H1 (cell line): Measurements from ENCODE around the gene JPH3.

Source experiments
- BACH1 ChIP-seq: IDR thresholded peaks from 2 replicates; pipeline ENCODE4 v1.6.1; 2012; ENCODE audit warnings: low read length, improper control_type of control experiment
- CEBPB ChIP-seq: IDR thresholded peaks from 2 replicates; pipeline ENCODE4 v1.6.1; 2012; ENCODE audit warnings: low read depth, low read length
- EP300 ChIP-seq, 2 experiments: IDR thresholded peaks; 1 replicate in 1 of 2; 2 replicates in 1 of 2; pipeline ENCODE4 v1.6.1; 2011 to 2012; ENCODE audit warnings: low read depth in 2 of 2, low read length in 2 of 2, mild to moderate bottlenecking in 2 of 2, borderline replicate concordance in 1 of 2, inconsistent platforms in 1 of 2, moderate library complexity in 1 of 2
- POLR2A ChIP-seq, 2 experiments: IDR thresholded peaks; 1 replicate in 1 of 2; 2 replicates in 1 of 2; pipeline ENCODE4 v1.6.1; 2011; ENCODE audit warnings: low read depth in 2 of 2, low read length in 2 of 2, mild to moderate bottlenecking in 2 of 2; ENCODE audit errors: control extremely low read depth in 1 of 2
- POU5F1 ChIP-seq: IDR thresholded peaks from 2 replicates; pipeline ENCODE4 v1.6.1; 2011; ENCODE audit warnings: low read depth, mild to moderate bottlenecking, low read length, moderate library complexity
- TF ChIP-seq, protein P1 (sequence below), 3 experiments: IDR thresholded peaks; 1 replicate in 2 of 3; 2 replicates in 1 of 3; pipeline versions ENCODE4 v1.5.1 to v1.6.1; 2011; ENCODE audit warnings: low read length in 3 of 3, mild to moderate bottlenecking in 3 of 3, inconsistent platforms in 2 of 3, low read depth in 1 of 3, moderate library complexity in 1 of 3; ENCODE audit not compliant: insufficient read depth in 1 of 3; ENCODE audit errors: control extremely low read depth in 1 of 3

DNA sequence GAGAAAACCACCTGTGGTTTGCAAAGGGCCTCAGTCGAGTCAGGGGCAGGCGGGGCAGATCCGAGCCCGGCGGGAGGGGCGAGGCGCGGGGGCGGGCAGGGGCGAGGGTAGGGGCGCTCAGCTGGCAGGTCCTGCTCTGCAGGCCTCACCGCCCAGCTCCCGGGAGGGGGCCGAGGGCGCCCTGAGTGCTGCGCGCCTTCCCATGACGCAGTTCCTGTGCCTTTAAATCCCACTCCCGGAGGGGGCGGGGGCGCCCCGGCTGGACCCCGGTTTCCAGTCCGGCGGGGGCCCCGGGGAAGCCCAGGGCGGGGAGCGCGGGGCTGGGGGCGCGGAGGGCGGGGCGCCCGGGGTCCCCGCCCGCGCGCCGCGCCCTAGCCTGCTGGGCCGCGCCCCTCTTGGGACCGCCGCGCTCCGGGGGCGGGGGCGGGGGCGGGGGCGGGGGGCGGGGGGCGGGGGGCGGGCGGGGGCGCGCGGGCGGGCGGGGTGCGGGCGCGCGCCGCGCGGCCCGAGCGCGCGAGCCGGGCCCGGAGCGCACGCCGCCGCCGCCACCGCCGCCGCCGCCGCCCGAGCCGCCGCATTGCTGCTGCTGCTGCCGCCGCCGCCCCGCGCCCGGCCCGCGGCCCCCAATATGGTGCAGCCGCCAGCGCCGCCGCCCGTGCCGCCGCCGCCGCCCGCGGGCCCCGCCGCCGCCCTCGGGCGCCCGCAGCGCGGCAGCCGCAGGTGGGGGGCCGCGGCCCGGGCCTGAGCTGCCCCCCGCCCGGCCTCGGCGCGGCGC is at the start of gene JPH3:
- TF ChIP-seq POLR2A (IDR thresholded peaks at IDR 0.05; ENCODE audit: control extremely low read depth in 1 of 2, low read depth in 2 of 2, low read length in 2 of 2) (no peak), POU5F1 (no peak), BACH1 (no peak), EP300 (IDR thresholded peaks at IDR 0.05; ENCODE audit: borderline replicate concordance in 1 of 2, low read depth in 2 of 2, low read length in 2 of 2) (no peak), CEBPB (no peak)
- TF ChIP-seq, protein P1, sequence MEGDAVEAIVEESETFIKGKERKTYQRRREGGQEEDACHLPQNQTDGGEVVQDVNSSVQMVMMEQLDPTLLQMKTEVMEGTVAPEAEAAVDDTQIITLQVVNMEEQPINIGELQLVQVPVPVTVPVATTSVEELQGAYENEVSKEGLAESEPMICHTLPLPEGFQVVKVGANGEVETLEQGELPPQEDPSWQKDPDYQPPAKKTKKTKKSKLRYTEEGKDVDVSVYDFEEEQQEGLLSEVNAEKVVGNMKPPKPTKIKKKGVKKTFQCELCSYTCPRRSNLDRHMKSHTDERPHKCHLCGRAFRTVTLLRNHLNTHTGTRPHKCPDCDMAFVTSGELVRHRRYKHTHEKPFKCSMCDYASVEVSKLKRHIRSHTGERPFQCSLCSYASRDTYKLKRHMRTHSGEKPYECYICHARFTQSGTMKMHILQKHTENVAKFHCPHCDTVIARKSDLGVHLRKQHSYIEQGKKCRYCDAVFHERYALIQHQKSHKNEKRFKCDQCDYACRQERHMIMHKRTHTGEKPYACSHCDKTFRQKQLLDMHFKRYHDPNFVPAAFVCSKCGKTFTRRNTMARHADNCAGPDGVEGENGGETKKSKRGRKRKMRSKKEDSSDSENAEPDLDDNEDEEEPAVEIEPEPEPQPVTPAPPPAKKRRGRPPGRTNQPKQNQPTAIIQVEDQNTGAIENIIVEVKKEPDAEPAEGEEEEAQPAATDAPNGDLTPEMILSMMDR (IDR thresholded peaks at IDR 0.05; ENCODE audit: control extremely low read depth in 1 of 3, insufficient read depth in 1 of 3, low read depth in 1 of 3, low read length in 3 of 3) = no peak
